Mammary epithelial cell (primary cell): Measurements from ENCODE around the gene SMC3.

ENCODE experiments used
- CTCF ChIP-seq, 2 donors: IDR thresholded peaks in 1 of 2; conservative IDR thresholded peaks in 1 of 2; 2 replicates each; pipeline ENCODE4 v1.5.1; 2011 to 2012; ENCODE audit warnings: inconsistent platforms in 2 of 2, low read length in 2 of 2, mild to moderate bottlenecking in 2 of 2, control low read depth in 1 of 2, low read depth in 1 of 2; ENCODE audit not compliant: insufficient read depth in 1 of 2; ENCODE audit errors: extremely low read depth in 1 of 2
- EZH2 ChIP-seq: IDR thresholded peaks from 2 replicates; pipeline ENCODE4 v1.6.1; 2012; ENCODE audit warnings: low read length, inconsistent platforms, borderline replicate concordance

GRCh38 chr10:110638319-110638718, 70.8 kb downstream of the SMC3 start:
- no peak for TF ChIP-seq CTCF (conservative IDR thresholded peaks at IDR 0.05 in 1 of 2, IDR thresholded peaks at IDR 0.05 in 1 of 2; ENCODE audit: extremely low read depth in 1 of 2, insufficient read depth in 1 of 2, low read depth in 1 of 2, low read length in 2 of 2)
- TF ChIP-seq EZH2: no peak
